GM19328 (cell line): ENCODE results near the gene FHIT.

Experiments used
- ATAC-seq: cut with Tn5 transposase; IDR thresholded peaks from one replicate; pipeline ENCODE4 v1.9.1; 2021; ENCODE audit warnings: mild to moderate bottlenecking, moderate library complexity; ENCODE audit not compliant: unreplicated experiment

Gene FHIT

DNA sequence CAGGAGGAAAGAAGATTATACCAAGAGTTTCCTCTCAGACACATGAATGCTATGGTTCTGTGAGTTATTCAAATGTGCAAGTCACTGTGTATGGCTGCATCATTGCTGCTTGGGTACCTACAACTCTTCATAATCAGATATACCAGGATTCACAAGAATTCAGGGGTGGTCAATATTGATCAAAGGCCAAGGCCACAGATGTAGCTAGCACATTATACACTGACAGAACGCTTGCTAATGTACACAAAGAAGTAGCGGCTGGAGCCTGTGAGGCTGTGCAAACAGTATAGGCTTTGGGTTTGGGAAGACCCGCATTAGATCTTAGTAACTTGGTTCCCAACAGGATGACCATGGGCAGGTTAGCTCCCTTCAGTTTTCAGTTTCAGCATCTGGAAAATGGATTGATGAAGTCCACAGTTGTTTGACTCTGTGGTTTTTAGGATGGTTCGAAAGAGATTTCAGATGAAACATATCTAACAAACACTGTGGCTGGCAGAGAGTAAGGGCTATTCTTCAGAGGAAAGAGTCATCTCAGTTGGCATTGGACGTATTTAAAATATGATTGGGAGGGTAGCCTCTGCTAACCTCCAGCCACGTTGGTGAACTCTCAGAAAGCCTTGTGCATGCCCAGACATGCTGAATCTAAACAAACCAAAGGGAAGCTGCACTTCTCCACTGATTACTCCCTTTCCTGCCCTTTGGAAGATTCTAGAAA lies 1452.7 kb downstream of the FHIT start:
- ATAC-seq = no peak

DNA sequence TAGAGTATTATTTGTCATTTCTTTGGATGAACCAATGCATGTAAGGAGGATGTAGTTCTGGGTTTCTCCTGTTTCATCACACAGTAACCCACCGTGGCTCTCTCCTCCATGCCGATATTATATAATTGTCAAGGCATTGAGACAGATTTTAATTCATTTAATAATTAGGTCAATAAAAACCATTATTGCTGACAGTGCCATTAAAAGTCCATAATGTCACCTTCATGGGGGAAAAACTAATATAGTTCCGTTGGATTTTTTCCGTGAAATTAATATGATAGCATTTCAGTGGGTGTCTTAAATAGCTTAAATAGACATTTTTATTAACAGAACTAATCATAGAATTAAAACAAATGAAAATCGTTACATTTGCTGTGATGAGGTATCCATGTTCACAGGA lies 1453.7 kb downstream of the FHIT start:
- no peak for ATAC-seq

DNA sequence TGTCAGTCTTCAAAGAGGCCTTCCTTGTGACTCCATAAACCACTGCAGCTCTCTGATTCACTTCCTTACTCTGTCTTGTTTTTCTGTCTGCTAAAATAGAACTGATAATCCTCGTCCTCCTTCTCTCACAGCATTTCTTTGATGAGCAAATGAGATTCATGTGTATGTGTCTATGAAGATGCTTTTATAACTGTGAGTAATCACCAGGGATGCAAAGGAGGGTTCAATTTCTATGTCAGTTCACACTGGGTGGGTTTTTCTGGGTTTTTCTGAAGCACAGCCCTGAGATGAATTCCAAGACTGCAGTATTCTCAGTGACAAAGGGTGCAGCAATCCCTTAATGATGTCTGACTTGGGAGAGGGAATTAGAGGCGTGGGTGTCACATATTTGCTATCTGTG lies 1454.8 kb downstream of the FHIT start:
- no peak for ATAC-seq

DNA sequence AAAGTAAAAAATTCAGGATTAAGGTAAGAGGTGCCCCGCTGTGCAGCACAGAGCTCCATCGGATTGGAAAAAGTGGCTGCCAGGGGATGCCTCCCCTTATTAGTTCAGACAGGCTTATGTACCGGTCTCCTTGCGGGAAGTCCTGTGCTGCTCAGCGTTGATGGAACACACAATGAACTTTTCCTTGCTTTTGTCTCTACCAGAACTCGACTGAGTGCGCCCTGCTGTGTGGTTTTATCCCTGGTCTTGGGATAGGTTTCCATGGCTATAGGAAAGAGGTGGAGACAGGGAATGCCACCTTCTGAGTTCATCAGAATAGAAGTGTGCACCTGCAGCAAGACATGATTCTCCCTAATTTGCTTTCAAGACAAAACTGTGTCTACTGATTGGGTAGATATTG lies 1455.5 kb downstream of the FHIT start:
- ATAC-seq = no peak

DNA sequence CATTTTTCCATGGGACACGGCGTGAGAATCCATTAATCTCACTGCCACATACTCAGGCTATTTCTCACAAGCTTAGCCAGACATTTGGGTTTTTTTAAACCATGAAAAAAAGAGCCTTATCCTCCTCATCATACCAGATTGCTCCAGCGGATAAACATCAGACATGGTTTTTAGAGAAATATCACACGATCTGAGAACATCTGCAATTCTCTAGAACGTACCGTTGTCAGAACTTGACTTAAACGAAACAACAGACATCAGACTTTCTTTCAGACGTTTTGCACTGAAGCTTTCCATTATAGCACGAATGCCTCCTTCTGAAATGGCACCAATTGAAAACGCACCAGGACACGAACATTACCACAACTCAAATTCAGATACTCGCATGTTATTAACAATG lies 1457.3 kb downstream of the FHIT start:
- no peak for ATAC-seq

DNA sequence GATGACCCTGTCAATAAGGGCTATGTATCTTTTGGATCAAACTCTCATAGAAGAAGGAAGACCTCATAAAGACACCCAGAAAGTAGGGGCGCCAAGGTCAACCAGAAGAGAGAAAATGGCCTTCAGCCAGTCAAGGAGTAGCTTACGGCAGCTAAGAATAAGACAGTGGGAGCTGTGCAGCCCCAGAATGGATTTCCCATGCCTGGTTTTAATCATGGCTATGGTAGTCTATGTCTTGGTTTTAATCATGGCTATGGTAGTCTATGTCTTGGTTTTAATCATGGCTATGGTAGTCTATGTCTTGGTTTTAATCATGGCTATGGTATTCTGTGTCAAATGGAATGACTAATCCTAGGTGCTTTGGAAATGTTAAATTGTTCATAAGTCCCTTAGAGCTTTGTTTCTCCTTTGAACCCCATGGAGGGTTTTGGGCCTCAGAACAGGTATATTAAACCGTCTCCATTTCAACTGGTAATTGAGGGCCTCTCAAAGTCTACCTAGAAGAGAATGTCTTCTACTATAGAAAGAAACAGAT lies 1459.4 kb downstream of the FHIT start:
- ATAC-seq = no peak

DNA sequence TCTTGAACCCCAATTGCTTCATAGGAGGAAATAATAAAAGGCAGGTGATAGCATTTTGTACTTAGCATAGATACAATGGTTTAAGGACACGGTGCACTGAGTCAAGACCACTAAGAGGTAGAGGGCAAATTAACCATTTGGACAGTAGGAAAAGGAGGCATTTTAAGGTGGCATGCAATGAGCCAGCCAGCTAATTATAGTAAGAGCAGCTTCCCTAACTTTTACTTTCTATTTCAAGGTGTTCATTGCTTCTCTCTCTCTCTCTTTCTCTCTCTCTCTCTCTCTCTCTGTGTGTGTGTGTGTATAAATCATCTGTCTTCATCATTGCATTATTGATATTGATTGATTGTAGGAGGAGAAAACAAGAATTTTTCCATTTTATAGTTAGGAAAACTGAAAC lies 1461.0 kb downstream of the FHIT start:
- ATAC-seq = no peak

DNA sequence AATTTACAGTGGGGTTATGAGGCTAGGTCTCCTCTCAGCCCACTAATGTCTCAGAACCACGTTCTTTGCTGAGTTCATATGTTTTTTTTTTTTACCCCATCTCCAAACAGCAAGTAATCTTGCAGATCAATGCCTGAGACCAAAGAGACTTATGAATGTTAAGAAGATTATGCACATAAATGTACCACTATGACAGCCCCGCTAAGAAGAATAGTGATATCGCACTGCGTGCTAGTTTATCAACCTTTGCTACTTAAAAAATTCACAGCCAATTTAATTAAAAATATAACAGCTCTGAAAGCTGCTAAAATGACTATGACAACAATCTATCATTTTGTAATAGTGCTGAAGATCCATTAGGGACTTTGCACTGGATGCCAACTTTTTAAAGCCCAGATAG lies 1462.5 kb downstream of the FHIT start:
- no peak for ATAC-seq

DNA sequence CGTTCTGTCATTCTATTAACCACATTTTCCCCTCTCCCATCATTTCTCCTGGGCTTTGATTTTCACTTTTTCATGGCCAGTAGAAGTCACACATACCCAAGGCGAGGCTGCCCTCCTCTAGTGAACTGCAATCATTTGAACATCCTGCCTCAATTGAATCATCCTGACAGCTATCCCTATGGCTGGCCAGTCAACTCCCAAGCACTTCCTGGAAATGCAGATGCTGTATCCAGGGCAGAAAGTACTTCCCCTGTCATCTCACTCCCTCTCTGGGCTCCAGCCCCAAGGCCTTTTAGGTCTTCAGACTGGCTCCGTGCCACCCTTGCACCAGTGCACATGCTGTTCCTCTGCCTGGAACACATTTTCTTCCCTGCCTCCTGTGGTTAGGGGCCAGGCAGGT lies 1463.1 kb downstream of the FHIT start:
- ATAC-seq = no peak

DNA sequence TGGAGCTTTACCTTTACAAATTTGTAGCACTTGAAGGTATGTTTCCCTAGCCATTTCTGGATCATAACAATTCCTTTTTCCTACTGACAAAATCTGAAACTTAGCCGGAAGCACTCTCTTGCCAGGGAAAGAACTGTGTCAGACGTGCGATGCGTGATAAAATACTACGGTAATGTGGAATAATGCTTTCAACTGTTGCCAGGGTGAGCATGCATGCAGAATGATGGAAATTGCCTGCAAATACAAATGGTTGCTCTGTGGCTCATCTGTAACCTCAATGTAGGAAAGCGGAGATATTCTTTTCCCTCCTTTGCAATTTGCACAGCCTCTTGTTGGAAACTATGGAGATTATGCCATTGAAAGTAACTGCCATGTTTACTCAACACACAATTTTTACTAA lies 1464.9 kb downstream of the FHIT start:
- ATAC-seq = no peak

DNA sequence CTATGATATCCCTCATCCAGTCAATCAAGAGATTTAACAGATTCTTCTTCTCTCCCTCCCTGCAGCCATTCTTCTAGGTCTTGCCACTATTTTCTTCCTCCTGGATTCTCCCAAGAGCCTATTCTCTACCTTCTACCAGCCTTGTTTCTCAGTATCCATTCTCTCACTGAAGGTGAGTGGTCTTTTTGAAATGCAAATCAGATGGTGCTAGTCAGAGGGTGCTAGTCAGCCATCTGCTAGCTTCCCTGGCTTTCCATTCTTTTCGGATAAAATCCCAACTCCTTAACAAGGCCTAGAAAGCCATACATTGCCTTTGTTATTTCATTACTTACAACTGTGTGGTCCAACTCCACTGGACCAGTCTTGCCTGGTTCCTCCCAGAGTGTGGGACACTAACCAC lies 1467.1 kb downstream of the FHIT start:
- no peak for ATAC-seq

DNA sequence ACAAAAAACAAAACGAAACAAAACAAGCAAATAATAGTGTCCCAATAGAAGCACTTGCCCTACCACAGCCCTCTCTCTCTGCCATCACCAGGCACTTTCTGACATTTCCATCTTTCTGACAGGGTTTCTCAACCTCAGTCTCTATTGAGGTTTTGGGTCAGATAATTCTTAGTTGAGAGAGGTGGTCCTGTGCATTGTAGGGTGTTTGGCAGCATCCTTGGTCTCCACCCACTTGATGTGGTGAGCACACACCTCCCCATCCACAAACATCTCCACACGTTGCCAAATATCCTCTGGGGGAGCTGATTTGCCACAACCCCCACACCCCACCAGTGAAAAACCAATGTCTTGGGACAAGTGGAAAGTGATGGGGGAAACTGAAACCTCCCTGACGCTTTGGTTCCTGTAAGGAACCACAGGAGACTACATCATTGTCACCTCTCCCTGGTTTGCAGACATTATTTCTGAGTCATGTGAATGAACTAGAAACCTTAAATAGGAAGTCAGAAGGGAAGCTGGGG lies 1467.7 kb downstream of the FHIT start:
- ATAC-seq = no peak

DNA sequence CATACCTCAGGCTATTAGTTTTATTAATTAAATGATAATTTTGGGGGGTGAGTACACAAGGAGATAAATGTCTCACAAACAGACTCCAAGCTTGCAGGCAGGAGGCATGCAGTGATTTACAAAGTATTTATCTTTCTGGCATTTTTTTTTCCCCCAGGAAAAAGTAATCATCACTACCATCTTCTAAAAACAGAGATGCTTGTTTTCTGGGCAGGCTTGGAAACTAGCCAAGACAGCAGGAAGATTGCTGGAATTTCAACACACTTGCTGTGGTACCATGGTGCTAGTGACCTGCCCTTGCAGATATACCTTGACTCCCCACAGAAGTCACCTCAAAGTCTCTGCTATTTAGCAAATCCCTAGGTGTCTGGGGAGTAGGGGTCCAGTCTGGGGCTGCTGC lies 1468.6 kb downstream of the FHIT start:
- ATAC-seq = no peak

DNA sequence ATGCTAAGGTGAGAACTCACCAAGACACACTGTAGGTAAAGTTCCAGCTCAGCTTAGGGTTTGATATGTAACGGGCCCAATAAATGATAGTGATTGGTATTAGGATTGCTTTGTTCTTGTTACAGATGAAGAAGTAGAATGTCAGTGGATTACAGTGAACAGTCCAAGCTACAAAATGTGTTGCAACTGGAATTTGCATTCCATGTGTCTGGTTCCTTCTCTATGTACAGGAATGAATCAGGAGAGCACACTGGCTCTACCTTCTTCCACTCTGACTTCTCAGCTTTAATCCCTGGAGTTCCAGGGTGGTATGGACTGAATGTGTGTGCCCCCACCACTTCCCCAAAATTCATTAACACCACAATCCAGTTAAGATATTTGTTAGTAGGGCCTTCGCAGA lies 1471.0 kb downstream of the FHIT start:
- ATAC-seq = no peak

DNA sequence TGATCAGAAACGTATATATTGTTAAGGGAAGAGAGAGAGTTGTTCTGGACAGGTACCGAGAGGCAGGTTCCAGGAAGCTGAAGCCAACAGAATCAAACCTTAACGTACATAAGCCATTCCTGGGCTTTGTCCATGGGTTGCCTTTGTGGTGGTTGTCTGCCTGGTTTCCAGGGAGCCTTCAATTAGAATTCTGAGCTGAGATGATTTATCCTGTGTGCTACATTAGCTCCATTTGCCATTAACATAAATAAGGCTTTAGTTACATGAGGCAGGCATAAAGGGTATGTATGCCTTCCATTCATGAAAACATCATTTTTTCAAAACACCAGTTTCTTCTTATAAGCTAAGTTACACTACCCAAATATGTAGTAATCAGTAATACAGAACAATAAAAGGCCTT lies 1472.0 kb downstream of the FHIT start:
- ATAC-seq = no peak

DNA sequence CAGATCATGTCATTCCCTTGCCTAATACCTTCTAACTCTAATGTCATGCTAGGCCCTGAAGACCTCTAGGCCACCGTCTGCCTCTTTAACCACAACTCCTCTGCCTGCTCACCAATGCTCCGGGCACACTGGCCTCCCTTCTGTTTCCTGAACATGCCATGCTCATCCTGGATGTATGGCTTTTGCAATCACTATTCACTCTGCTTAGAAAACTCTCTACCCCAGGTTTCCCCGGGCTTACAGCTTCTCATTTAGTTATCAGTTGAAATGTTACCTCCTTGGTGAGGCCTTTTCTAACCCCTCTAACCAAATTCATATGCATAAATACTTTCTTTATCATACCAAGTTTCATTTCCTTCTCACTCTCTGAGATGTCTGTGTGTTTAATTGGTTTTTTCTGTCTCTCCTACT lies 1473.6 kb downstream of the FHIT start:
- no peak for ATAC-seq

DNA sequence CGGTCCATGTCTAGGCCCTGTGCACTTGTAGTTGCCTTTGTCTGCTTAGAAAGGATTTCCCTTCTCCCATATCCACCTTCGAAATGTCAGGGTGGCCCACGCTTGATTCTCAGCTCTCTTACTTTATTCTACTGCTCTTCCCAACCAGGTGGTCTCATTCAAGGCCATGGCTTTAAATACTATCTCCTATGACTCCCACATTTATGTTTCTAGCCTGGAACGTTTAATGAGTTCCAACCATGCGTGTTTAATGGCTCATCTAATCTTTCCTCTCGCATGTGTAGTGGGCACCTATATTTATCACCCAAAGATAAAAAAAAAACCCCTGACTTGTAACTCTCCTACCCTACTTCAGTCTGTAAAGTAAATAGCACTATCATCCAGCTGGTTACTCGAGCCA lies 1474.2 kb downstream of the FHIT start:
- no peak for ATAC-seq

DNA sequence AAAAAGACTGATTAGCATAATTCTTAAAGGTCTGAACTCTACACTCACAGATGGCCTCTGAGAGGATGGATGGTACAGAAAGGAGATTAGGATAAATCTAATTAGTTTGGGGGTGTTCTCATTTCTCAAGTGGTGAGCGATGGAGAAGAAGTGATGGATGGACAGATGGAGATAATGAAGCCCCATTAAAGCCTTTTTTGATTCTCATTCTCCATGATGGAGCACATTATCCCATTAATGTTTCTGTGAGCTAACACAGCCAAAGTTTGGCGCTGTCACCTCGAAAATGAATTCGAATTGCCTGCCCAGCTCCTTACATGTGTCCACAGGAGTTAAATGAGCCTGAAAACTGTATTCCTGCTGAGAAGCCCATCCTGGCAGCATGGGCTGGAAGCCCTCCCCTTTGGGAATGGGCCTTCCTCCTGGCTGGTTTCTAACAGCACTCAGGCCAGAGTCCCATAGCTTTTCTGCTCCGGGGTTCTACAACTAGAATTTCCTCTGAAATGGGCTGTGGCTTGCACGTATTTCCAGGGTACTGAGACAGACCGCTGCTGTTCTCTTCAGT lies 1475.4 kb downstream of the FHIT start:
- no peak for ATAC-seq

DNA sequence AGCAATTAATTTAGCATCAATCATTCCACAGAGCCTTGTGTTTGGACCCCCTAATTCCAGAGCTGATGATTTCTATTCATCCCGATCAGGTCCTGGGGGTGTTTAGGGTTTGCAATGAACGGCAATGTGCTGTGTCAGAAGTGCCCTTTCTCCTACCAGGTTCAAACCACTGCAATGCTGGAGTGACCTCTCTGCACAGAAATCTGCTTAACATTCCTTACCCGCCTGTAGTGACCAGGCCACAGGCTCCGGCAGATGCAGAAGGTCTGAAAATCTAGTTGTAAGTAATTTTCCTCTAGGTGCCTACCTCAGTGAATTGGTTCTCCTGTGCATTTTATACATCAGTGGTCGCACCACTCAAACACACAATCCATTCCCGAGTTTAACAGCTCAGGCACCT lies 1476.1 kb downstream of the FHIT start:
- ATAC-seq = no peak

DNA sequence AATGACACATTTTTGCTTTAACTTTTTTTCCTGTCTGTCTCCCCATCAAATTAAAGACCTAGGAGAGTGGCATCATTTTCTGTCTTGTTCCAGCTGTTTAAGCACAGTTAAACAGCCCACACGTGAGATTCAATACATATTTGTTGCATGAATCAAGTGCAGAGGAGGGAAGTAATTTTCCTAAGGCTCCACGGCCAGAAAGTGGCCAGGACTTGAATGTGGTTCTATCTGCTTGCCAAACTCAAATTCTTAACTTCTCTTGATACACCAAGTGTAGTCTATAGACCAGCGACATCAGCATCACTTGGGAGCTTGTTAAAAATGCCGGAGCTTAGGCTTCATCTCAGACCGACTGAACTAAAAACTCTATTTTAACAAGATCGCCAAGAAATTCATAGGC lies 1476.6 kb downstream of the FHIT start:
- ATAC-seq = no peak

DNA sequence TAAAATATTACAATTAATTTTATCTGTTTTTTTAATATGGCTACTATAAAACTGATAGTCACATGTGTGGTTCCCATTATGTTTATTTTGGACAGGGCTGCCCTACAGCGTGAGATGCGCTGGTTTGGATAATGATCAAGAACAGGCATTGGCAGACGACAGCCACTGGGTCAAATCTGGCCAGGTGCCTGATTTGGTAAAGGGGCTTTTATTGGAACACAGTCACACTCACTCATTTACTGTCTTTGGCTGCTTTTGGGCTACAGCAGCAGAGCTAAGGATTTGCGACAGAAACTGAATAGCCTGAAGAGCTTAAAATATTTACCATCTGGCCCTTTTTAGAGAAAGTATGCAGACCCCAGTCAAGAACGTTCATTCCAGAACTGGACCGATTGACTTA lies 1477.3 kb downstream of the FHIT start:
- ATAC-seq = no peak
